Mucosa of descending colon (tissue), 3 donors: ENCODE data around the gene EAPP. TPM values are rescaled to one million over a fixed set of nuclear protein-coding genes. Genes with fewer than 3 reads are reported as not detected.
"Not testable (repeated sequence)": the region's sequence is repeated elsewhere in the genome, so short reads cannot be mapped to it uniquely, and the experiment has no call there.

Source experiments
- ATAC-seq: fragments of 200-7000 bp; cut with Tn5 transposase; one replicate; pipeline ENCODE4 v1.9.1; 2020; ENCODE audit warnings: mild to moderate bottlenecking, moderate library complexity
- DNase-seq, 3 donors: peaks; one replicate each; pipeline ENCODE4 v3.0.0-alpha.2; 2020
- H3K36me3 ChIP-seq: fragments of 200-600 bp; one replicate; pipeline ENCODE4 v1.8.0; 2021; ENCODE audit warnings: low read depth, mild to moderate bottlenecking
- H3K4me1 ChIP-seq: fragments of 200-600 bp; one replicate; pipeline ENCODE4 v1.8.0; 2021; ENCODE audit warnings: low read depth, mild to moderate bottlenecking
- H3K4me3 ChIP-seq: fragments of 200-600 bp; one replicate; pipeline ENCODE4 v1.8.0; 2021; ENCODE audit warnings: mild to moderate bottlenecking
- H3K9me3 ChIP-seq: fragments of 200-600 bp; one replicate; pipeline ENCODE4 v1.8.0; 2021; ENCODE audit warnings: mild to moderate bottlenecking
- CTCF ChIP-seq: fragments of 200-600 bp; IDR thresholded peaks from one replicate; pipeline ENCODE4 v1.8.0; 2022; ENCODE audit warnings: antibody characterized with exemption, mild to moderate bottlenecking
- intact Hi-C, 2 donors: fragments of 100-400 bp; cut with DNase I in 1 of 2; cut with micrococcal nuclease in 1 of 2; formaldehyde crosslinking; loops; one replicate each; pipeline versions ENCODE4 v1.11.0 to v1.11.1; 2022; cut with DNase I, micrococcal nuclease
- total RNA-seq, 3 donors: library from RNA; stranded (reverse); fragmentation: NEBNext Ultra II Directional in 2 of 3; extraction: Animal tissue kit (Norgen Biotek cat#: 25700) in 2 of 3; gene quantifications; one replicate each; pipeline versions ENCODE4 v1.2.1 to v1.2.4, GENCODE V29; 2021 to 2023
- donor health status: DM: no; HTN: no; CAD: no; lungs with moderate emphysema.
- donor health status: DM: no; HTN: no; CAD: no.
- donor health status: DM: no; HTN: yes; CAD: no.

EAPP gene
- total RNA-seq, 3 donors from 2014 or later: 43.4 to 78.0 (median 66.0) TPM

GRCh38 chr14:34484726-34485125, 54.8 kb downstream of the EAPP start:
- no peaks in the 10 kb centered on the region for H3K36me3 ChIP-seq
- no peaks in the 10 kb centered on the region for H3K4me1 ChIP-seq
- no peak overlapping the region for H3K4me3 ChIP-seq
- no peaks in the 10 kb centered on the region for H3K9me3 ChIP-seq
- TF ChIP-seq CTCF: no peak
- no peak for ATAC-seq
- no peak for DNase-seq
- intact Hi-C loops: no loop called here

GRCh38 chr14:34482463-34482862, 57.0 kb downstream of the EAPP start:
- DNase-seq: no peak
- H3K36me3 ChIP-seq: no peaks in the 10 kb centered on the region
- H3K4me3 ChIP-seq: no peak overlapping the region
- intact Hi-C loops: no loop called here
- no peak for TF ChIP-seq CTCF
- no peaks in the 10 kb centered on the region for H3K9me3 ChIP-seq
- ATAC-seq: no peak
- H3K4me1 ChIP-seq: no peaks in the 10 kb centered on the region

- ATAC-seq: no peak
- intact Hi-C loops: no loop called here
- no peak for TF ChIP-seq CTCF
- Histone ChIP-seq H3K9me3 (no peaks in the 10 kb centered on the region), H3K4me3 (no peak overlapping the region), H3K36me3 (no peaks in the 10 kb centered on the region), H3K4me1 (no peaks in the 10 kb centered on the region)
- no peak for DNase-seq
Observed at GRCh38 chr14:34479694-34480093, 59.8 kb downstream of the EAPP start.

GRCh38 chr14:34478261-34478660, 61.2 kb downstream of the EAPP start:
- intact Hi-C loops: no loop called here
- ATAC-seq (no peak), DNase-seq (no peak)
- TF ChIP-seq CTCF: no peak
- no peak overlapping the region for H3K4me3 ChIP-seq
- no peaks in the 10 kb centered on the region for H3K4me1 ChIP-seq
- no peaks in the 10 kb centered on the region for H3K9me3 ChIP-seq
- H3K36me3 ChIP-seq: no peaks in the 10 kb centered on the region

- H3K36me3 ChIP-seq, H3K9me3 ChIP-seq, DNase-seq, H3K4me1 ChIP-seq, ATAC-seq, H3K4me3 ChIP-seq, intact Hi-C loops: not testable (repeated sequence)
Observed at GRCh38 chr14:34476036-34476435, 63.5 kb downstream of the EAPP start.

- intact Hi-C loops: no loop called here
- Histone ChIP-seq H3K4me1 (no peaks in the 10 kb centered on the region), H3K36me3 (no peaks in the 10 kb centered on the region), H3K9me3 (no peaks in the 10 kb centered on the region), H3K4me3 (no peak overlapping the region)
- no peak for DNase-seq
- ATAC-seq: no peak
- no peak for TF ChIP-seq CTCF
Observed at GRCh38 chr14:34475163-34475562, 64.3 kb downstream of the EAPP start.
